ENCODE data around the gene ERLIN1.
A peak's percentile ranks its signal among the peaks of the same experiment; 100 is the strongest.

ERLIN1 gene

GRCh38 chr10:100204370-100204769 is 18.5 kb upstream of the ERLIN1 start (continued):
- TF ChIP-seq ZNF843 (tag by site-specific recombination; IDR thresholded peaks at IDR 0.05), result no peak

DNA sequence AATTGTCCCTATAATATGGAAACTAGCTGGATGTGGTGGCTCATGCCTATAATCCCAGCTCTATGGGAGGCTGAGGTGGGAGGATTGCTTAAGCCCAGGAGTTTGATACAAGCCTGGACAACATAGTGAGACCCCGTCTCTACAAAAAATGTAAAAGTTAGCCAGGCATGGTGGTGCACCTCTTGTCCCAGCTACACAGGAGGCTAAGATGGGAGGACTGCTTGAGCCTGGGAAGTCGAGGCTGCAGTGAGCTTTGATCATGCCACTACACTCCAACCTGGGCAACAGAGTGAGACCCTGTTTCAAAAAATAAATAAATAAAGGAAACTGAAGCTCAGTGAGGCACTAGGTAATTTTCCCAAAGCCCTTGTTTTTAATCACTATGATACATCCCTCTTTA is 15.7 kb upstream of the ERLIN1 start:
- ChIA-PET CTCF (no interaction called here), POLR2A (no interaction called here)
- TF ChIP-seq ZNF121 (tag by site-specific recombination; IDR thresholded peaks at IDR 0.05) (peak; percentile 85), ZBTB17 (tag by site-specific recombination; IDR thresholded peaks at IDR 0.05) (no peak), ZNF248 (tag by site-specific recombination; IDR thresholded peaks at IDR 0.05) (no peak), PRDM10 (tag by site-specific recombination; IDR thresholded peaks at IDR 0.05) (no peak), ZNF280D (tag by site-specific recombination; IDR thresholded peaks at IDR 0.05) (no peak), ZNF792 (tag by site-specific recombination; IDR thresholded peaks at IDR 0.05) (no peak)
- Histone ChIP-seq H3K36me3 (ENCODE audit: control insufficient read depth in 2 of 2, insufficient read depth in 1 of 2, low read length in 2 of 2) (peaks cover 72 to 95% of the 10 kb centered on the region in 2 experiments), H3K4me3 (ENCODE audit: low read depth, low read length) (no peak overlapping the region), H3K27ac (ENCODE audit: extremely low read depth, low read depth, low read length) (no peak overlapping the region), H3K9me3 (ENCODE audit: control insufficient read depth, insufficient read depth, low read depth, low read length) (no peaks in the 10 kb centered on the region), H3K4me1 (ENCODE audit: control insufficient read depth, insufficient read depth, low read length) (no peaks in the 10 kb centered on the region)

GRCh38 chr10:100194711-100195110 is 8.9 kb upstream of the ERLIN1 start:
- Histone ChIP-seq H3K36me3 (ENCODE audit: control insufficient read depth in 2 of 2, insufficient read depth in 1 of 2, low read length in 2 of 2) (peaks cover 39 to 90% of the 10 kb centered on the region in 2 experiments), H3K4me3 (ENCODE audit: low read depth, low read length) (no peak overlapping the region), H3K27ac (ENCODE audit: extremely low read depth, low read depth, low read length) (no peak overlapping the region), H3K9me3 (ENCODE audit: control insufficient read depth, insufficient read depth, low read depth, low read length) (no peaks in the 10 kb centered on the region), H3K4me1 (ENCODE audit: control insufficient read depth, insufficient read depth, low read length) (no peaks in the 10 kb centered on the region)
- POLR2A ChIA-PET, result no interaction called here
- CTCF ChIA-PET, result interaction anchor here (1.2 to 1.5 kb wide), 2 partner anchors 27 to 349 kb away, joined by 3 to 4 read pairs; no protein-coding TSS in a partner anchor
- TF ChIP-seq ZNF701 (tag by site-specific recombination; IDR thresholded peaks at IDR 0.05) (no peak), ZBTB49 (tag by site-specific recombination; IDR thresholded peaks at IDR 0.05; ENCODE audit: low read depth) (no peak), ZNF529 (tag by site-specific recombination; IDR thresholded peaks at IDR 0.05; ENCODE audit: insufficient replicate concordance) (no peak), ZNF148 (tag by site-specific recombination; IDR thresholded peaks at IDR 0.05; ENCODE audit: borderline replicate concordance) (no peak), ZBTB11 (tag by site-specific recombination; conservative IDR thresholded peaks at IDR 0.05; ENCODE audit: low read depth) (no peak), ZNF423 (tag by site-specific recombination; IDR thresholded peaks at IDR 0.05) (no peak), ZNF544 (tag by site-specific recombination; IDR thresholded peaks at IDR 0.05) (no peak), ZNF629 (tag by site-specific recombination; IDR thresholded peaks at IDR 0.05) (no peak), ZNF776 (tag by site-specific recombination; IDR thresholded peaks at IDR 0.05; ENCODE audit: borderline replicate concordance) (no peak), KLF9 (tag by site-specific recombination; IDR thresholded peaks at IDR 0.05; ENCODE audit: low read depth) (no peak)

Measured in HEK293 (cell line).